ENCODE measurements around the gene ZNF101.

The ZNF101 gene

DNA sequence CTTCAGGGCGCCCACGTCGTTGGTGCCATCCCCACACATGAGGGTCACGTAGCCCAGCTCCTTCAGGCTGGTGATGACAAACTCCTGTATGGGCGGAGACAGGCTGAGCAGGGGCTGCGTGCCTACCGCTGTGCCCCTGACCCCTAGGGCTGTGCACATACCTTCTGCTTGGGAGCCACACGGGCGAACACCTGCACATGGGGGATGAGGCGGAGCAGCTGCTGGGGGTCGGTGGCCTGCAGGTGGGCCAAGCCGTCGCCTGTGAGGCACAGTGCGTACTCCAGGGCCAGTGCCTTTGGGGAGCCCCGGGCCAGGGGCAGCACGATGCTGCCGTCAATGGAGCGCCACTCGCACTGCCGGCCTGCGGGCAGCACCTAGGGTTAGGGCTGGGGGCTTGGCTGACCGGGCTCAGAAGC is 19.1 kb upstream of the ZNF101 start:
- TF ChIP-seq, protein P1, sequence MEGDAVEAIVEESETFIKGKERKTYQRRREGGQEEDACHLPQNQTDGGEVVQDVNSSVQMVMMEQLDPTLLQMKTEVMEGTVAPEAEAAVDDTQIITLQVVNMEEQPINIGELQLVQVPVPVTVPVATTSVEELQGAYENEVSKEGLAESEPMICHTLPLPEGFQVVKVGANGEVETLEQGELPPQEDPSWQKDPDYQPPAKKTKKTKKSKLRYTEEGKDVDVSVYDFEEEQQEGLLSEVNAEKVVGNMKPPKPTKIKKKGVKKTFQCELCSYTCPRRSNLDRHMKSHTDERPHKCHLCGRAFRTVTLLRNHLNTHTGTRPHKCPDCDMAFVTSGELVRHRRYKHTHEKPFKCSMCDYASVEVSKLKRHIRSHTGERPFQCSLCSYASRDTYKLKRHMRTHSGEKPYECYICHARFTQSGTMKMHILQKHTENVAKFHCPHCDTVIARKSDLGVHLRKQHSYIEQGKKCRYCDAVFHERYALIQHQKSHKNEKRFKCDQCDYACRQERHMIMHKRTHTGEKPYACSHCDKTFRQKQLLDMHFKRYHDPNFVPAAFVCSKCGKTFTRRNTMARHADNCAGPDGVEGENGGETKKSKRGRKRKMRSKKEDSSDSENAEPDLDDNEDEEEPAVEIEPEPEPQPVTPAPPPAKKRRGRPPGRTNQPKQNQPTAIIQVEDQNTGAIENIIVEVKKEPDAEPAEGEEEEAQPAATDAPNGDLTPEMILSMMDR (conservative IDR thresholded peaks at IDR 0.05): no peak
- no peak for TF ChIP-seq ZFX (IDR thresholded peaks at IDR 0.05)
- no peak overlapping the region for H3K27ac ChIP-seq

DNA sequence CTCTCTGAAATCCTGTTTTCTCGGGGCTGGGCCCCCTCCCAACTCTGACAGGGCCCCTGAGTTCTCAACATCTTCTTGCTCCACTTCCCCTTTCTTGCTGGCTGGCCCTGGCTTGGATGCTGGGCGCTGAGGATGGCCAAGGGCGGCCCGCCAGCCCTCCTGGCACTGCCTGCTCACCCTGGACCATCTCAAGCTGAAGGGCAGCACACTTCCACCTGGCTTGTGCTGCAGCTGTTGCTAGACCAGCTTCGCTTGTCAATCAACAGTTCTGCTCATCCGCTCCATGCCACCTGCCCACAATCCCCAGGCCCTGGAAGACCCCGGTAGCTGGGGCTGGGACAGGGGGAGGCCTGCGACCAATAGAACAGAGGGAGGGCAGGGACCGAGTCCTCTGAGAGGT is 18.3 kb upstream of the ZNF101 start:
- TF ChIP-seq, protein P1 (conservative IDR thresholded peaks at IDR 0.05): no peak
- H3K27ac ChIP-seq: no peak overlapping the region

DNA sequence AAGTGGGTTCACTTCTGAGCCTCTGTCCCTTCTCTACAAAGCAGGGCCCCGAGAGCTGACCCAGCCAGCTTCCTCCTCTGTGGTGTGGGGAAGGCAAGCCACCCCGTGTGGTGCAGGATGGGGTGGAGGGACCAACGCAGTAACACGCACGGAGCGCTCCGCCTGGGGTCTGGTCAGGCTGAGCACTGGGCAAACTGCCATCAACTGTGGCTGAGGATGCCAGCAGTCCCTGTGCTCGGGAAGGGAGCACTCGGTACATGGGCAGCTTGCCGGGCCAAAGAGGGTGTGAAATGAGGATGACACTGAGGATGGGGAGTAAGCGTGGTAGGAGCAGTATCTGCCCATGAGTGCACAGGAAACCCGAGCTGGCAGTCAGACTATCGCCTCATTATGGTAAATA is 17.6 kb upstream of the ZNF101 start:
- H3K27ac ChIP-seq: no peak overlapping the region
- TF ChIP-seq, protein P1 (conservative IDR thresholded peaks at IDR 0.05): no peak
- TF ChIP-seq ZFX (IDR thresholded peaks at IDR 0.05): no peak

DNA sequence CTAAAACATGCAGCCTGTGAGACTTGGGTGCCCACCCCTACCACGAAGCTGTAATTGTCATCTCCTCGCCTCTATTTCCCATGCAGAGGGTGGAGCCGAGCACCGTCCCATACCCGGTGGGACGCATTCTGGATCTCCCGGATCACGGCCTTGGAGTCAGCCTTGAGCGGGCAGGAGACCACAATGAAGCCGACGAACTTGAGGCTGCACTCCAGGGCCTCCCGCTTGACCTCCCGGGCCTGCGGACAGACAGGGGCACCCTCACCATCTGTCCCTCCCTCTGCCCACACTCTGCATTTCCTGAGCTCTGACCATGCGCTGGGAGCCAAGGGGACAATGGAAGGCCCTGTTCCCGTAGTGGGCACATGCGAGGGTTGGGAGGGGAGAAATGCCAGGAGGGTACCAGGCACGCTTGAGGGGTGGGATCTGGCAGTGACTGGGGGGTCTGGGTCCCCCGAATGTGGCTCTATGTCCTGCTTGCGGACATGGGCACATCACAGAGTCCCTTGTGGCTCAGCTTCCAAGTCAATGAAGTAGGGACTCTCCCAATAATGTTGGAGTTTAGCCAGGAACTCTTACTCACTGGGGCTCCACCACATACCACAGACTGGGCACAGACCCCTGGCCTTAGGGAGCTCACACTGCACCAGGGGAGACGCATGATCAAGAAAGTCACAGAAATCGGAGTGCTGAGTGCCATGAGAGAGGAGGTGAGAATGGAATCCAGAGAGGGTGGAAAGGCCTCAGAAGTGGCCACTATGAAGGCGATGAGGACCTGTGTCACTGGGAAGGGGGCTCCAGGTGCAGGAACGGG is 15.9 kb upstream of the ZNF101 start:
- H3K27ac ChIP-seq: no peak overlapping the region
- TF ChIP-seq, protein P1 (conservative IDR thresholded peaks at IDR 0.05): no peak
- no peak for TF ChIP-seq ZFX (IDR thresholded peaks at IDR 0.05)

DNA sequence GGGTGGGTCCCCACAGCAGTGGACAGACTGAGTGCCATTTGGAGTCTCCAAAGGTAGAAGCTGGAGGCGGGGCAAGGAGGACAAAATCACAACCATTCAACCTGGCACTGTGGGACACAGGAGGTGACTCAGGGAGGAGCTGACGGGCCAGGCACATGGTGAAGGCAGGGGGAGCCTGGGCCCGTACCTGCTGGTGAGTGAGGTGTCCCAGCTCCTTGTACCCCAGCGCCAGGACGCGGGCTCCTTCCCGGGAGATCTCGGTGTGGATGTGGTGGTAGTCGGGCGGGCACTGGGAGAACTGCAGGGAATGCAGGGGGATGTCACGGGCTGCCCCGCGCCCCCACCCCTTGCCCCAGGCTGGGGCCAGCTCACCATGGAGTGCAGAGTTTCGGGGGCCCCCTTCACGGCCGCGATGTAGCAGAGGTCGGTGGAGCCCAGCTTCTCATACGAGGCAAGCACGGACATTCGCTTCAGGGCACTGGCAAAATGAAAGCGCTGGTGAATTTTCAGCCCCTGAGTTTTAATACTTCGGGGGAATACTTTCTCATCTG is 15.0 kb upstream of the ZNF101 start:
- no peak overlapping the region for H3K27ac ChIP-seq
- TF ChIP-seq, protein P1 (conservative IDR thresholded peaks at IDR 0.05): no peak
- TF ChIP-seq ZFX (IDR thresholded peaks at IDR 0.05): no peak

DNA sequence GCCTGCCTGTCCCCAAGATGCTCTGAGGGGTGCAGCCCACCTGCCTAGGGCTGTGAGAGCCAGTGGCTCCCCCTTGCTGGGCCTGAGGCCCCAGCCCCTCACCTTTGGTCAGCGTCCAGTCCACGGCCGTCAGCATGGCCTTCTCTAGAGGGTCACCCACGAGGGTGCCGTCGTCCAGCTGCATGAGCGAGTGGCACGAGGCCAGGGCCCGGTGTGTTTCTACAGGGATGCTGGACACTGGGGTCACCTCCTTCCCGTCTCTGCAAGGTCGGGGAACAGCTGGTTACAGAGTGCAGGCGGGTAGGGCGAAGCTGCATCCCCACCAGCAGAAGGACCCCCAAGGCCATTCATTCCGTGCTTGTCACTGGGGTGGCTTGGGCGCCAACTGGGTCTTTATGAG is 14.2 kb upstream of the ZNF101 start:
- H3K27ac ChIP-seq: no peak overlapping the region
- TF ChIP-seq ZFX (IDR thresholded peaks at IDR 0.05): no peak
- TF ChIP-seq, protein P1 (conservative IDR thresholded peaks at IDR 0.05): no peak

DNA sequence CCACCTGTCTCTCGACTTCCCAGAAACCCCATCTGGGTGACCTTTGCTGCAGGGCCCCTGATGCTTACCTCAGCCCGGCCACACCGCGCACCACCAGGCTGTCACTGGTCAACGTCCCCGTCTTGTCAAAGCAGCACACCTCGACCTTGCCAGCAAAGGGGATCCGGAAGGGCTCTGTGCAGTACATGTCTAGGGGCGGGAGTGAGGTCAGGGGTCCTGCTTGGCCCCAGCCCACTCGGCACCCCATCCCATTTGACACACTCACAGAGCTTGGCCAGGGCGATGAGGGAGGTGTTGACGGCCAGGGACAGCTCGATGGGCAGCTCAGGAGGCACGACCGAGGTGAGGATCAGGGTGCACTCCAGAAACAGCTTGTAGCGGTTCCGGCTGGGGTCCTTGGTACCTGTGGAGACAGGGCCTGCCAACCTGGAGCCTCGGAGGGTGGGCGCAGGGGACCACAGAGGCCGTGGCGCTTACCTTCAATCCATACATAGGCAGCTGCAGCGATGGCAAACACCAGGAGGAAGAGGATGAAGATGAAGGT is 13.5 kb upstream of the ZNF101 start:
- H3K27ac ChIP-seq: no peak overlapping the region
- TF ChIP-seq ZFX (IDR thresholded peaks at IDR 0.05): no peak
- TF ChIP-seq, protein P1 (conservative IDR thresholded peaks at IDR 0.05): no peak

All from C4-2B (cell line).